ENCODE measurements around the gene PSD2. TPM values are rescaled to one million over a fixed set of nuclear protein-coding genes. Genes with fewer than 3 reads are reported as not detected.
A peak's percentile ranks its signal among the peaks of the same experiment; 100 is the strongest.

The PSD2 gene
- total and polyA plus RNA-seq, 7 donors = 0.01 to 0.37 (median 0.04) TPM; not detected in 2

- intact Hi-C loops (cut with DNase I) = loop anchor here in 1 of 2 donors (1.0 to 10.0 kb wide), 2 partner anchors 57 to 210 kb away; no protein-coding TSS in a partner anchor
- DNase-seq = peak; percentile 76 to 87
- ATAC-seq = peak; percentile 45 to 67 (median 54)
- H3K27ac ChIP-seq = no peak overlapping the region
- 49 to 54% (median 51%) methylated on average over 18 of the region's 18 CpGs for WGBS, 3 donors
- peaks cover 4% of the 10 kb centered on the region for H3K4me1 ChIP-seq
- H3K36me3 ChIP-seq (ENCODE audit: insufficient read depth in 1 of 2, low read depth in 1 of 2) = no peaks in the 10 kb centered on the region
- no peak overlapping the region for H3K4me3 ChIP-seq
- H3K9me3 ChIP-seq = no peaks in the 10 kb centered on the region
- no peaks in the 10 kb centered on the region for H3K27me3 ChIP-seq (ENCODE audit: insufficient read depth in 3 of 3, low read length in 2 of 3)
- TF ChIP-seq CTCF (IDR thresholded peaks at IDR 0.05) = peak; percentile 76
Measured at GRCh38 chr5:139844472-139845145, 49.0 kb downstream of the PSD2 start.

- ATAC-seq (peak; percentile 10 to 74 (median 37)), DNase-seq (no peak)
- H3K27ac ChIP-seq = no peak overlapping the region
- H3K4me1 ChIP-seq = peaks cover 4% of the 10 kb centered on the region
- peaks cover 0 to 7% of the 10 kb centered on the region in 2 donors for H3K36me3 ChIP-seq (ENCODE audit: insufficient read depth in 1 of 2, low read depth in 1 of 2)
- no peaks in the 10 kb centered on the region for H3K27me3 ChIP-seq (ENCODE audit: insufficient read depth in 3 of 3, low read length in 2 of 3)
- H3K4me3 ChIP-seq = no peak overlapping the region
- H3K9me3 ChIP-seq = no peaks in the 10 kb centered on the region
- WGBS, 3 donors = 35 to 52% (median 38%) methylated on average over 18 of the region's 18 CpGs
- intact Hi-C loops (cut with DNase I) = loop anchor here in 1 of 2 donors (10.0 kb wide), 1 partner anchor 211 kb away; no protein-coding TSS in a partner anchor
- no peak for TF ChIP-seq CTCF (IDR thresholded peaks at IDR 0.05)
Measured at GRCh38 chr5:139845846-139846681, 50.5 kb downstream of the PSD2 start.

GRCh38 chr5:139847091-139847490, 51.5 kb downstream of the PSD2 start:
- 52 to 61% (median 57%) methylated on average over 10 of the region's 10 CpGs for WGBS, 3 donors
- TF ChIP-seq CTCF (IDR thresholded peaks at IDR 0.05) = no peak

GRCh38 chr5:139847790-139848507, 52.3 kb downstream of the PSD2 start:
- Histone ChIP-seq H3K9me3 (no peaks in the 10 kb centered on the region), H3K27me3 (ENCODE audit: insufficient read depth in 3 of 3, low read length in 2 of 3) (no peaks in the 10 kb centered on the region), H3K4me1 (peaks cover 4% of the 10 kb centered on the region), H3K36me3 (ENCODE audit: insufficient read depth in 1 of 2, low read depth in 1 of 2) (peaks cover 0 to 26% of the 10 kb centered on the region in 2 donors), H3K27ac (peak overlapping the region; percentile 53), H3K4me3 (peak overlapping the region; percentile 62)
- TF ChIP-seq CTCF (IDR thresholded peaks at IDR 0.05) = no peak
- DNase-seq (peak; percentile 65 to 75), ATAC-seq (peak; percentile 38 to 62 (median 52))
- WGBS, 3 donors = 2 to 6% (median 4%) methylated on average over 39 to 107 of the region's 107 CpGs
- intact Hi-C loops (cut with DNase I) = loop anchor here in 1 of 2 donors (10.0 kb wide), 1 partner anchor 213 kb away; no protein-coding TSS in a partner anchor

More at GRCh38 chr5:139847091-139847490, 51.5 kb downstream of the PSD2 start:
- Histone ChIP-seq H3K4me3 (no peak overlapping the region), H3K27ac (no peak overlapping the region), H3K9me3 (no peaks in the 10 kb centered on the region), H3K4me1 (peaks cover 4% of the 10 kb centered on the region), H3K36me3 (ENCODE audit: insufficient read depth in 1 of 2, low read depth in 1 of 2) (peaks cover 0 to 18% of the 10 kb centered on the region in 2 donors), H3K27me3 (ENCODE audit: insufficient read depth in 3 of 3, low read length in 2 of 3) (no peaks in the 10 kb centered on the region)
- ATAC-seq (no peak), DNase-seq (no peak)
- intact Hi-C loops (cut with DNase I) = loop anchor here in 1 of 2 donors (10.0 kb wide), 1 partner anchor 212 kb away; no protein-coding TSS in a partner anchor

All from psoas muscle (tissue), 8 donors.